ENCODE measurements around the gene PTPN6. TPM values are rescaled to one million over a fixed set of nuclear protein-coding genes. Genes with fewer than 3 reads are reported as not detected.

PTPN6 gene
- 9.6 and 21.9 TPM in 2 replicates for total RNA-seq

GRCh38 chr12:6950811-6951540 is at the start of gene PTPN6:
TSS of gene PTPN6 (plus strand) at chr12:6951356. CDS start at chr12:6951513, 157 bp downstream.

GRCh38 chr12:6904280-6905276 is 46.6 kb upstream of the PTPN6 start, which contains the start of gene LRRC23:
TSS of gene LRRC23 (plus strand) at chr12:6904822. CDS start at chr12:6905634, 812 bp downstream.

DNA sequence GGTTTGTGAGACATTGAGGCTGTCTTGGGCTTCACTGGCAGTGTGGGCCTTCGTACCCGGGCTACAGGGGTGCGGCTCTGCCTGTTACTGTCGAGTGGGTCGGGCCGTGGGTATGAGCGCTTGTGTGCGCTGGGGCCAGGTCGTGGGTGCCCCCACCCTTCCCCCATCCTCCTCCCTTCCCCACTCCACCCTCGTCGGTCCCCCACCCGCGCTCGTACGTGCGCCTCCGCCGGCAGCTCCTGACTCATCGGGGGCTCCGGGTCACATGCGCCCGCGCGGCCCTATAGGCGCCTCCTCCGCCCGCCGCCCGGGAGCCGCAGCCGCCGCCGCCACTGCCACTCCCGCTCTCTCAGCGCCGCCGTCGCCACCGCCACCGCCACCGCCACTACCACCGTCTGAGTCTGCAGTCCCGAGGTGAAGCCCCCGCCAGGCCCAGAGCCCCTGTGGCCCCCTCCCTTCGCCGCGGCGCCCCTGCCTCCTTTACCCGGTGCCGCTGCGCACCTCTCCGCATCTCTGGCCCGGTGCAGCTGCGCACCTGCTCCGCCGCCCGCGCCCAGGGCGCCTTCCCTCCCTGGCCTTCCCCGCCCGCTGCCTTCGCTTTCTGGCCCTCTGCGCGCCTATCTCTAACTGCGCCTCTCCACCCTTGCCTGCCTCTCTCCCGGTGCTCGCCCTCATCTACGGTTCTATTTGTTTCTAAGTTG is 36.8 kb upstream of the PTPN6 start, which contains the start of gene ENO2:
TSS of gene ENO2 (plus strand) at position 335 of the 701 bp plus-strand sequence. CDS start 1,253 bp downstream, outside the sequence.

DNA sequence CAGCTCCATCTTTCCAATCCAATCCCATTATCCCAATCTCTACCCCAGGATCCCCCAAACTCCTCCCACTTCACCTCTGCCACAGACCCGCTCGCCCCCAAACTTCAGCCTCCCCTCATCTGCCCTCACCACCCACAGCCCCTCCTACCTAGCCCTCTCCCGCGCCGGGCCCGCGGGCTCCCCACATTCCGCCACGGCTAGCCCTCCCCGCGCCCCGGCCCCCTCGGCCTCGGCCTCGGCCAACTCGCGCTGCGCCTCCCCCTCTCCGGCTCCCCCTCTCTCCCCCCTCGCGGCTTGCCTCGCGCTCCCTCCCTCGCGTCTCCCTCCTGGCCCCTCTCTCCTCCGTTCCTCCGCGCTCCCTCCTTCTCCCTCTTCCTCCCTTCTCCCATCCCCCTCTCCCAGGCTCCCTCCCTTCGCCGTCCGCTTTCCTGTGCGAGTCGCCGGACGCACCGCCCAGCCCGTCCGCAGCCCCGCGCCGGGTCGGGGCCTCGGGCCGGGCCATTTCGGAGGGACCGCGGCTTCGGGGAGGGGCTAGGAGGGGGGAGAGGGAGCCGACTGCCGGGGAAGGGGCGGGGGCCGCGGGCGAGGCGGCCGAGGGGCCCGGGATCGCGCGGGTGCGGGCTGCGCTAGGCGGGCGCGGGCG is 23.7 kb upstream of the PTPN6 start, which contains the start of gene ATN1:
TSS of gene ATN1 (plus strand) at position 581 of the 643 bp plus-strand sequence. CDS start 6,043 bp downstream, outside the sequence.

DNA sequence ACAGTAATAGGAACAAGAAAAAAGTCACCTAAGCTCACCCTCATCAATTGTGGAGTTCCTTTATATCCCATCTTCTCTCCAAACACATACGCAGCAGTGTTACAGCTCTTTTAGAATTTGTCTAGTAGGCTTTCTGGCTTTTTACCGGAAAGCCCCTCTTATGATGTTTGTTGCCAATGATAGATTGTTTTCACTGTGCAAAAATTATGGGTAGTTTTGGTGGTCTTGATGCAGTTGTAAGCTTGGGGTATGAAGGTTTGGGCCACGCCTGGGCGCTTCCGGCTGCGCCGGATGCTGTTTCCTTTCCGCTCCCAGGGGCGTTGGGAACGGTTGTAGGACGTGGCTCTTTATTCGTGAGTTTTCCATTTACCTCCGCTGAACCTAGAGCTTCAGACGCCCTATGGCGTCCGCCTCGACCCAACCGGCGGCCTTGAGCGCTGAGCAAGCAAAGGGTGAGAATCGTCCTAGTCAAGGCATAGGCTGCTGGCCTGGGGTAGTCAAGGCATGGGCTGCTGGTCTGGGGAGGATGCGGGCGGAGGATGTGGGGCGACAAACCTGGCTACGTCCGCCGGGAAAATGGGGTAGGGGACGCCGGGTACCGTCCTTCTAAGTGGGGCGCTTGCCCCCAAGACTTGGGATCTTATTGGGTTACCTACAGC is 7.3 kb upstream of the PTPN6 start, which contains the start of the genes C12orf57 and RNU7-1:
TSS of gene C12orf57 (plus strand) at position 301 of the 659 bp plus-strand sequence. CDS start at position 401, 100 bp downstream.
TSS of gene RNU7-1 (plus strand) at position 95 of the 659 bp plus-strand sequence.

Other genes starting within 250 kb of the PTPN6 start
- 68.1 and 78.1 TPM in 2 replicates for gene COPS7A, start 227.3 kb upstream of the PTPN6 start, total RNA-seq
- 231 and 260 TPM in 2 replicates for gene MLF2, start 198.2 kb upstream of the PTPN6 start, total RNA-seq
- 115 and 146 TPM in 2 replicates for gene PTMS, start 185.0 kb upstream of the PTPN6 start, total RNA-seq
- gene LAG3, start 178.8 kb upstream of the PTPN6 start, total RNA-seq, result under 0.01 and 0.13 TPM in 2 replicates
- 0.33 and 1.3 TPM in 2 replicates for gene CD4, start 161.8 kb upstream of the PTPN6 start, total RNA-seq
- gene GPR162, start 129.5 kb upstream of the PTPN6 start, total RNA-seq, result 0.33 and 3.7 TPM in 2 replicates
- 46.9 and 49.6 TPM in 2 replicates for gene P3H3, start 122.9 kb upstream of the PTPN6 start, total RNA-seq
- gene GNB3, start 110.4 kb upstream of the PTPN6 start, total RNA-seq, result 0.51 and 1.5 TPM in 2 replicates
- 7.2 and 171 TPM in 2 replicates for gene CDCA3, start 100.1 kb upstream of the PTPN6 start, total RNA-seq
- 62.2 and 84.6 TPM in 2 replicates for gene USP5, start 99.2 kb upstream of the PTPN6 start, total RNA-seq
- 569 and 954 TPM in 2 replicates for gene TPI1, start 83.8 kb upstream of the PTPN6 start, total RNA-seq
- gene SPSB2, start 78.1 kb upstream of the PTPN6 start, total RNA-seq, result 13.9 and 18.4 TPM in 2 replicates
- gene LRRC23, start 46.5 kb upstream of the PTPN6 start, total RNA-seq, result 7.5 and 11.8 TPM in 2 replicates
- 16.0 and 17.5 TPM in 2 replicates for gene ENO2, start 36.8 kb upstream of the PTPN6 start, total RNA-seq
- gene ATN1, start 23.4 kb upstream of the PTPN6 start, total RNA-seq, result 34.4 and 55.0 TPM in 2 replicates
- gene RNU7-1, start 7.5 kb upstream of the PTPN6 start, total RNA-seq, result not detected in 2 replicates
- 147 and 190 TPM in 2 replicates for gene C12orf57, start 7.3 kb upstream of the PTPN6 start, total RNA-seq
- 391 and 420 TPM in 2 replicates for gene PHB2, start 19.3 kb downstream of the PTPN6 start, total RNA-seq
- gene EMG1, start 19.6 kb downstream of the PTPN6 start, total RNA-seq, result 26.1 and 66.8 TPM in 2 replicates
- 32.1 and 47.4 TPM in 2 replicates for gene LPCAT3, start 67.1 kb downstream of the PTPN6 start, total RNA-seq
- 0.49 and 6.1 TPM in 2 replicates for gene C1S, start 109.4 kb downstream of the PTPN6 start, total RNA-seq
- gene C1R, start 141.1 kb downstream of the PTPN6 start, total RNA-seq, result 6.5 and 53.5 TPM in 2 replicates
- gene C1RL, start 157.9 kb downstream of the PTPN6 start, total RNA-seq, result 9.9 and 49.9 TPM in 2 replicates
- gene RBP5, start 177.5 kb downstream of the PTPN6 start, total RNA-seq, result not detected in 2 replicates
- 22.0 and 71.5 TPM in 2 replicates for gene CLSTN3, start 179.0 kb downstream of the PTPN6 start, total RNA-seq
- gene PEX5, start 238.3 kb downstream of the PTPN6 start, total RNA-seq, result 16.9 and 24.8 TPM in 2 replicates